Hepatocyte (in vitro differentiated cells): Measurements from ENCODE around the gene SUB1. TPM values are rescaled to one million over a fixed set of nuclear protein-coding genes. Genes with fewer than 3 reads are reported as not detected.
A peak's percentile ranks its signal among the peaks of the same experiment; 100 is the strongest.

Experiments used
- DNase-seq: peaks from one replicate; pipeline ENCODE4 v3.0.0-alpha.2; 2016; ENCODE audit warnings: low spot score
- H2AFZ ChIP-seq: fragments of 200-600 bp; sonication (generic); 2 replicates; pipeline ENCODE4 v1.6.0; 2016; ENCODE audit warnings: antibody characterized with exemption, mild to moderate bottlenecking
- H3K27ac ChIP-seq: fragments of 200-600 bp; sonication (generic); 2 replicates; pipeline ENCODE4 v1.5.1; 2016; ENCODE audit warnings: mild to moderate bottlenecking
- H3K27me3 ChIP-seq: fragments of 200-600 bp; sonication (generic); 2 replicates; pipeline ENCODE4 v1.6.1; 2016
- H3K36me3 ChIP-seq: fragments of 200-600 bp; sonication (generic); replicated peaks from 2 replicates; pipeline ENCODE4 v1.5.1; 2016; ENCODE audit warnings: low read depth; ENCODE audit not compliant: insufficient read depth
- H3K4me1 ChIP-seq: fragments of 200-600 bp; sonication (generic); 2 replicates; pipeline ENCODE4 v1.5.1; 2016; ENCODE audit warnings: mild to moderate bottlenecking, moderate library complexity; ENCODE audit not compliant: insufficient read depth
- H3K4me2 ChIP-seq: fragments of 200-600 bp; sonication (generic); 2 replicates; pipeline ENCODE4 v1.6.0; 2016
- H3K4me3 ChIP-seq: fragments of 200-600 bp; sonication (generic); 2 replicates; pipeline ENCODE4 v1.5.1; 2016; ENCODE audit warnings: mild to moderate bottlenecking
- H3K79me2 ChIP-seq: fragments of 200-600 bp; sonication (generic); 2 replicates; pipeline ENCODE4 v1.6.0; 2017; ENCODE audit warnings: mild to moderate bottlenecking
- H3K9me2 ChIP-seq: fragments of 200-600 bp; sonication (generic); replicated peaks from 2 replicates; pipeline ENCODE4 v1.6.0; 2017; ENCODE audit warnings: mild to moderate bottlenecking; ENCODE audit not compliant: insufficient read depth
- H3K9me3 ChIP-seq: fragments of 200-600 bp; sonication (generic); 2 replicates; pipeline ENCODE4 v1.5.1; 2016; ENCODE audit warnings: low read depth, mild to moderate bottlenecking
- H4K20me1 ChIP-seq: fragments of 200-600 bp; sonication (generic); 2 replicates; pipeline ENCODE4 v1.6.0; 2016; ENCODE audit warnings: mild to moderate bottlenecking; ENCODE audit not compliant: insufficient read depth, poor library complexity, severe bottlenecking
- CTCF ChIP-seq: fragments of 200-600 bp; sonication (generic); IDR thresholded peaks from 2 replicates; pipeline ENCODE4 v1.5.1; 2016; ENCODE audit warnings: antibody characterized with exemption, mild to moderate bottlenecking; ENCODE audit not compliant: poor library complexity
- EZH2 ChIP-seq: fragments of 200-600 bp; sonication (generic); IDR thresholded peaks from 2 replicates; pipeline ENCODE4 v1.6.1; 2016; ENCODE audit warnings: antibody characterized with exemption, mild to moderate bottlenecking, borderline replicate concordance
- EZH2phosphoT487 ChIP-seq: fragments of 200-600 bp; sonication (generic); IDR thresholded peaks from one replicate; pipeline ENCODE4 v1.6.1; 2018; ENCODE audit warnings: antibody characterized with exemption, mild to moderate bottlenecking, low read depth, moderate library complexity; ENCODE audit not compliant: unreplicated experiment, severe bottlenecking
- WGBS: methylation state at CpG from one replicate; pipeline ENCODE4 v1.1.6; 2016; ENCODE audit warnings: low lambda C conversion rate; ENCODE audit errors: missing lambda C conversion rate; 5-methylcytosine and 5-hydroxymethylcytosine counted together
- polyA plus RNA-seq: library from polyadenylated mRNA; unstranded; fragments of >200 nt; fragmentation: Nextera tagmentation; extraction: Ambion mirVana; gene quantifications from 2 replicates; pipeline ENCODE4 v1.2.1, GENCODE V29; 2016
- total RNA-seq: library from RNA; depleted of rRNA; stranded (reverse); fragments of >200 nt; gene quantifications from 2 replicates; pipeline ENCODE4 v1.2.3, GENCODE V29; 2014

The SUB1 gene
- total and polyA plus RNA-seq, 2 experiments from 2014 or later: 340 to 394 TPM

- Histone ChIP-seq H3K27ac (no peak overlapping the region), H3K4me1 (peaks cover 3% of the 10 kb centered on the region), H3K9me2 (no peaks in the 10 kb centered on the region), H3K79me2 (peaks cover 64% of the 10 kb centered on the region), H2AFZ (no peak overlapping the region), H3K4me3 (no peak overlapping the region), H3K36me3 (no peaks in the 10 kb centered on the region), H3K9me3 (no peaks in the 10 kb centered on the region), H3K27me3 (no peaks in the 10 kb centered on the region), H4K20me1 (peaks cover 54% of the 10 kb centered on the region), H3K4me2 (no peak overlapping the region)
- TF ChIP-seq EZH2phosphoT487 (no peak), EZH2 (no peak), CTCF (no peak)
- DNase-seq: no peak
- 93% methylated on average over 3 of the region's 3 CpGs for WGBS
Measured at GRCh38 chr5:32598260-32598937, 13.0 kb downstream of the SUB1 start.

GRCh38 chr5:32598997-32599549 is 13.7 kb downstream of the SUB1 start:
- Histone ChIP-seq H3K36me3 (no peaks in the 10 kb centered on the region), H3K9me2 (no peaks in the 10 kb centered on the region), H3K27ac (peak overlapping the region; percentile 17), H3K79me2 (peaks cover 57% of the 10 kb centered on the region), H3K4me2 (no peak overlapping the region), H4K20me1 (peaks cover 48% of the 10 kb centered on the region), H3K27me3 (no peaks in the 10 kb centered on the region), H3K4me1 (peaks cover 3% of the 10 kb centered on the region), H2AFZ (no peak overlapping the region), H3K4me3 (no peak overlapping the region), H3K9me3 (no peaks in the 10 kb centered on the region)
- no peak for TF ChIP-seq EZH2phosphoT487
- no peak for TF ChIP-seq CTCF
- TF ChIP-seq EZH2: no peak
- DNase-seq: no peak
- WGBS: 93% methylated on average over 3 of the region's 3 CpGs

- Histone ChIP-seq H3K36me3 (no peaks in the 10 kb centered on the region), H3K4me1 (peaks cover 3% of the 10 kb centered on the region), H3K9me3 (no peaks in the 10 kb centered on the region), H3K9me2 (no peaks in the 10 kb centered on the region), H2AFZ (no peak overlapping the region), H3K4me2 (no peak overlapping the region), H4K20me1 (peaks cover 45% of the 10 kb centered on the region), H3K27ac (peak overlapping the region; percentile 33), H3K27me3 (no peaks in the 10 kb centered on the region), H3K79me2 (peaks cover 46% of the 10 kb centered on the region), H3K4me3 (no peak overlapping the region)
- peak; percentile 12 for DNase-seq
- WGBS: 72% methylated on average over 4 of the region's 4 CpGs
- TF ChIP-seq EZH2 (no peak), CTCF (no peak), EZH2phosphoT487 (no peak)
Measured at GRCh38 chr5:32600054-32600622, 14.8 kb downstream of the SUB1 start.
